Measurements from ENCODE around the gene YIPF3.
"Not testable (repeated sequence)": the region's sequence is repeated elsewhere in the genome, so short reads cannot be mapped to it uniquely, and the experiment has no call there.

YIPF3 gene

DNA sequence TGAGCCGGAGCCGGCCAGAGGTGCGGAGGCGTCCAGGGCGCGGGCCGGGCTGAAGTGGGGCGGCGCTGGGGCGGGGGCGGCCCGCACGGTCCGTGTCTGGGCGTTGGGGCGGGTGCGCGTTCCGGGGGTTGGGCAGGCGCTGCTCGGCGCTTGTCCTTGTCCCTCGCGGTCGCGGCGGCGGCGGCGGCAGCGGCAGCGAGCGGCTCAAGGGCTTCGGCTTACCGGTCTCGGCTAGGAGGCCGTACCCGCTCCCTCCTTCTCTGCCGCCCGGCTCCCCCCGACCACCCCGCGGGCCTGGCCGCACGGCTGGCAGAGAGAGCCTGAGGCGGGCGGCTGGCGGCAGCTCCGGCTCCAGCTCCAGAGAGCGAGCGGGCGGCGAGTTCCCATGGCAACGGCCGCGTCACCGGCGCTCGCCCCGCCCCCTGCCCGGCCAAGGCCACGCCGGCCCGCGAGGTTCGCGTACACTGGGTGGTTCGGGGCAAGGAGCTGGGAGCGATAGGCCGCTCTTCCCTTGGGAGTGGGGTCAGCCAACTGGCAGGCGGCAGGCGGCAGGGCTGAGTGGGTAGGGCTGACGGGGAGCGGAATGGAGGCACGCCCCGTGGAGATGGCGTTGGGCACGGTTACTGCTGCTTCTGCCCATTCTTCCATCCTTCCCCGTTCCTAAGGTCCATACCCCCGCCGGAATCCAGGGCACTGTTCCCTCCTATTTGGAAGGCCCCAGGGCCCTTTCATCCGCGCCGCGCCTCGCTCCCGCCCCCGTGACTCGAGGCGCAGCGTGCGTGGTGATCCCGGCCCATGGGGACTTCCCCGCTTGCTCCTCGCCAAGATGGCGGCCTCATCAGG lies 6.5 kb downstream of the YIPF3 start, which contains the start of gene LRRC73:
LRRC73 (minus strand) TSS at position 363 of the 843 bp plus-strand sequence. CDS start 561 bp downstream, outside the sequence.
- DNase-seq (ENCODE audit: low read depth in 2 of 2), result peak; percentile 18 to 75

DNA sequence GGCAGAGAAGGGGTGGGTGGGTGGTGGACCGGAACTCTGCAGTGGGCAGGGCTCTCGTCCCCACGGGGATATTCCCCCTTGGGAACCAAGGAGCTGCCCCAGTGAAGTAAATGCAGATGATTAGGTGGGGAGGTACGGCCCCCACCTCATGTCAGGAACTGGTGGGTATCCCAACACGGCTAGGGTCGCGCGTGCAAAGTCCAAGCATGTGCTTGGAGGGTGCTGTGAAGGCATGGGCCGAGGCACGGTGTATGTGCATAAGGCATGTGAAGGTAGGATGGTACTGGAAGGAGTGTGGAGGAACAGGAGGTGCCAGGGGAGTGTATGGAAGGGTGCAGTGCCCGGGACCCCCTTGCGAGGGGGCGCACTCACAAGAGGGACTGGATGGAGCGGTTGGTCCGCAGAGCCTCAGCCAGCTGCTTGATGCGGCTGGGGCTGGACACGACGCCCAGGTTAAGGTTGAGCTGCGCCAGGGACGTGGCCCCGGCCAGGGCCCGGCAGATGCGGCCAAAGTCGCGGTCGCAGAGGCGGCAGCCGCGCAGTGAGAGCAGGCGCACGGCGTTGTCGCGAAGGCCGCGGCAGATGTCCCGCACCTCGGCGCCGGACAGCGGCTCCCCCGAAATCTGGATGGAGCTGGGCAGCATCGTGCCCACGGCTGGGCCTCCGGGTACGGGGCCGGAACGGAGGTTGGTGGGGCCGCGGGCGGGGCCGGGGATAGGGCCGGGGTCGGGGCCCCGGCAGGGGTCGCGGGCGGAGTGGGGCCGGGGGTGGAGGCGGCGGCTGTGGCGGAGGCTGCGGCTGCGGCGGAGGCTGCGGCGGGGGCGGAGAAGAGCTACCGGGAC lies 7.4 kb downstream of the YIPF3 start:
- no peak for DNase-seq (ENCODE audit: low read depth in 2 of 2)

DNA sequence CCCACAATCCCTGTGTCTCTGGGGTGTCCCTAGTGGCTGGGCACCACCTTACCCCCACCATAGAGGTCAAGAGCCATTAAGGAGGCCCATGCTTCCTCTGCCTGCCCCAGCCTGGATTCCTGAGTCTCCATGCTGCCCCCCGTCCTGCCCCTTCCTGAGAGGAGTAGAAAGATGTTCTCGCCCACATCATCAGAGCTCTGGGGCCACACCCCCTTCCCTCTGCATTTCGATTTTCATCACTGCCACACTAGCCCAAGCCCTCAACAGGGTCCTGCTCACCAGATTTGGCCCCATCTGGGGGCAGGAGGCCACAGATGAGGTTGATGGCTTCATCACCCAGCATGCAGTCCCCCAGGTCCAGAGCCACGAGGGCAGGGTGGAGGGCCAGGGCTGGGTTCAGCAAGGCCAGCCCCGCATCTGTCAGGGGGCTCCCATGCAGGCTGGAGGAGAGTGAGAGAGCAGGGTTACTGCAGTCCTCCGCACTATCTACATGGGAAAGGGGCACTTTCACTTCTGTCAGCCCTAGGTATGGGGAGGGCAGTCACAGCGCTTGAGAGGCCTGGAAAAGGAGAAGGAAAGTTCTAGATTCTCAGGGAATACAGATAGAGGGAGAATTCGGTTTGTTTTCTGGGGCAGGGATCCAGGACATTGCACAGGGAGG lies 8.1 kb downstream of the YIPF3 start:
- DNase-seq (ENCODE audit: low read depth in 2 of 2), result no peak

DNA sequence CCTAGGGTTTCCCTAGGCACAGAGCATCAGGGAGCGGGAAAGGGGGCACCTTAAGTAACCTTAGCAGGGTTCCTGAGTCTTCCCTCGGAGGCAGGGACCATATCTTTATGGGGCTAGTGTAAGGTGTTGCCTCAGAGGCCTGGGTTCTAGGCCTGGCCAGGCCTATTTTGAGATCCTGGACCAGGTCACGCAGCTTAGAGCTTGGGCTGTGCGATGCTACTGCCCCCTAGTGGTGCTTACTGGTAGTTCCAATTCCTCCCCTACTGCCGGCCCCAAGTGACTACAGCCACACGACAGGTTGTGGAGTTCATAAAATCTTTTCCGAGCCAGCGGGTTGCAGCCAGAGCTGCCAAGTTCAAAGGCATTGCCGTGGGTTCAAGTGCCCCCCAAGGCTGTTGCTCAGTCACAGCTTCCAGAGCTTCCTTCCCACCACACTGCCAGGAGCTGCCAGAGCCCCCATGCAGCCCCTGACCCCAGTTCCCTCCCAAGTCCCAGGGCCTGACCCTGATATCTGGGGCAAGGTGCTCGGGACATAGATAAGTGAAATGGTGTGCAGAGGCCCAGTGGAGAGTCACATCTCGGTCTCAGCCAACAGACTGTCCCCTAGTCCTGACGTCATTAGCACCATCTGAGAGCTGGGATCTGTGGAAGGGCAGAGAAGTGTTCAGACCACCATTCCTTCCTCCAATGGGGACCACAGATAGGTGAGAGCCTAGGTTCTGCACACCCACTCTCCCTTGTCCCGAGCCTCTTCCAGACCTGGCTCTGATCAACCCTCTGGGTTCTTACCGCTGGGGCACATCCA lies 9.9 kb downstream of the YIPF3 start:
- DNase-seq (ENCODE audit: low read depth in 2 of 2), result peak; percentile 53 to 55

DNA sequence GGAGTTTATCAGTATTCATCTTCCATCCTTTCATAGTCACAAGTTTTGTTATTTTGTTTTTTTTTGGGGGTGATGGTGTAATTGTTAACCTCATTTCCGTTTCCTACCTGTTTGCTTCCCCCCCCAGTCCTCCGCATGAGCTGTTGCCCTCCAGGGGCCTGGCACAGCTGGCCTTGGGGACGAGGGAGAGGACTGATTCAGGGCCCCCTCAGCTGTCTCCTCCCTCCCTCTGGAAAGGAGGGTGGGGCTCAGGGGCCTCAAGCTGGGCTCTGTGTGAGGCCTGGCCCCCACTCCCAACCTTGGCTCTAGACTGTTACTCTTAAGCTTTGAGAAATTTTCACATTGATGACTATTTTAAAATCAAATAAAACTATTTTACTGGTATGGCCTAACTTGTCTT lies 10.6 kb downstream of the YIPF3 start:
- no peak for DNase-seq (ENCODE audit: low read depth in 2 of 2)

DNA sequence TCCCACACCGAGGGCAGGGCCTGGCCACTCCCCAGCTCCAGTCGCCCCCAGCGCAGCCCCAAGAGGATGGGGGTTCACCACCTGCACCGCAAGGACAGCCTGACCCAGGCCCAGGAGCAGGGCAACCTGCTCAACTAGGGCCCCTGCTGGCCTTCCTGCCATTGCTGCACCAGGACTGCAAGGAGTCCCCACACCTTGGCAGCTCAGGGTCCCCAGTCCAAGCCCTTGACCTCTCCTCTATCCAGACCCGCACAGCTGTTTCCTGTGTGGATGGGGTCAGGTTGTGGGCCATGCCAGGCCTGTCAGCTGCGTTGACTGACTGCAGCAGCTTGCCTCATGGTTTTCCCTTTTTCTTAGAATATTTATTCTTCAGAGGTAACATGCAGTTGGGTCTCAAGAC lies 11.0 kb downstream of the YIPF3 start:
- no peak for DNase-seq (ENCODE audit: low read depth in 2 of 2)

DNA sequence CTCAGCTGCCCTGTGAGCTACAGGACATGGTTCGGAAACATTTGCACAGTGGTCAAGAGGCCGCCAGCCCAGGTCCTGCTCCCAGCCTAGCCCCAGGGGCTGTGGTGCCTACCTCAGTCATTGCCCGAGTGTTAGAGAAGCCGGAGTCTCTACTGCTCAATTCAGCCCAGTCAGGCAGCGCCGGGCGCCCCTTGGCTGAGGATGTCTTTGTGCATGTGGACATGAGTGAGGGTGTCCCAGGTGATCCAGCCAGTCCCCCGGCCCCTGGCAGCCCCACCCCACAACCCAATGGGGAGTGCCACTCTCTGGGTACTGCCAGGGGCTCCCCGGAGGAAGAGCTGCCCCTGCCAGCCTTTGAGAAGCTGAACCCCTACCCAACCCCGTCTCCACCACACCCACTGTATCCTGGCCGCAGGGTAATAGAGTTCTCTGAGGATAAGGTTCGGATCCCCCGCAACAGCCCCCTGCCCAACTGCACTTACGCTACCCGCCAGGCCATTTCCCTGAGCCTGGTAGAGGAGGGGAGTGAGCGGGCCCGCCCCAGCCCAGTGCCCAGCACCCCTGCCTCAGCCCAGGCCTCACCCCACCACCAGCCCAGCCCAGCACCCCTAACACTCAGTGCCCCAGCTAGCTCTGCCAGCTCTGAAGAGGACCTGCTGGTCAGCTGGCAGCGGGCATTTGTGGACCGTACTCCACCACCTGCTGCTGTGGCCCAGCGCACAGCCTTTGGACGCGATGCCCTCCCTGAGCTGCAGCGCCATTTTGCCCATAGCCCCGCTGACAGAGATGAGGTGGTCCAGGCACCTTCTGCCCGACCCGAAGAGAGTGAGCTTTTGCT lies 11.8 kb downstream of the YIPF3 start:
- no peak for DNase-seq (ENCODE audit: low read depth in 2 of 2)

DNA sequence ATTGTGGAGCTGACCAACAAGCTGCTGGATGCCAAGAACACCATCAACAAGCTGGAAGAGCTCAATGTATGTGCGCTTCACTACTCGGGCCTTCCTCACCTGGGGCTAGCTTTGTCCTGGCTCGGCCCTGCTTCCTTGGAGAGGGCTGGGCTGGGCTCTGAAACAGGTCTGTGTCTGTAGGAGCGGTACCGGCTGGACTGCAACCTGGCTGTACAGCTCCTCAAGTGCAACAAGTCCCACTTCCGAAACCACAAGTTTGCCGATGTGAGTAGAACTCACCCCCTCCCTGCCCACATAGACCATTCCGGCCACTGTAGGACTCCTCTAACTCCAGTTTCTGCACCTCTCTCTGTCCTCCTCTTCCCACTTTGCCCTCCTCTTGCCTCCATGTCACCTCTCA lies 13.3 kb downstream of the YIPF3 start:
- DNase-seq (ENCODE audit: low read depth in 2 of 2), result no peak

DNA sequence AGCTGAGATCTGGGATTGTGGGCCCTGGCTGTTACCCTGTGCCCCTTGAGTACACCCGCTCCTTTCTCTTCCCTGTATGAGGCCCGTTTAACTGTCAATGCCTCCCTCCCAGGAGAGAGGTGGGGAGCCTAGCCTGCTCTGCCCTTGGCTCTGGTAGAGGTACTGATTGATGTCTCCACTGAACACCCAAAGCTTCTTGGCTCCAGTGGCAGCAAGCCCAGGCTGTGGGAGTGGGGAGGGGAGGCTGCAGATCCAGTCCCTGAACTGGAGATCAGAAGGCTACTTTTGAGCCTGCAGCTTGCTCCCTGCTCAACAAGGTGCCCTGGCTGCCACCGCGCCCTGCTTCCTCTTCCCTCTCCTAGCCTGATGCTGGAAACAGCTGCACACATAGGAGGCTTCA lies 14.1 kb downstream of the YIPF3 start:
- no peak for DNase-seq (ENCODE audit: low read depth in 2 of 2)

DNA sequence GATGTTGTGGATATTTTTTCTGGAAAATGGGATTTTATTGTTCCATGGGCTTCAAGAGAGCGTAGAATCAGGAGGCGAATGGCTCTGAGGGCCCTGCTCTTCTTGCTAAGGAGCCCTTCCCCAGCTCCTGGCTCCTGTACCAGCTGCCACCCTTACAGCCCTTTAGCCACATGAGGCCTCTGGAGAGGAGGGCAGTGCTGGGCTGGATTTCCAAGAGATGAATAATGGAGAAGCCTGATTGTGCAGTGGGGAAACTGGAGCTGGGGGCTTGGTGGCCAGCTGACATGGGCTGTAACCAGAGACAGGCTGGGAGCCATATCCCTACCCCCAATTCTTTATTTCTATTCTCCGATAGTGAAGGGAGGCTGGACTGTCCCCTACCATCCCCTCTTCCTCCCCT lies 15.8 kb downstream of the YIPF3 start:
- no peak for DNase-seq (ENCODE audit: low read depth in 2 of 2)

DNA sequence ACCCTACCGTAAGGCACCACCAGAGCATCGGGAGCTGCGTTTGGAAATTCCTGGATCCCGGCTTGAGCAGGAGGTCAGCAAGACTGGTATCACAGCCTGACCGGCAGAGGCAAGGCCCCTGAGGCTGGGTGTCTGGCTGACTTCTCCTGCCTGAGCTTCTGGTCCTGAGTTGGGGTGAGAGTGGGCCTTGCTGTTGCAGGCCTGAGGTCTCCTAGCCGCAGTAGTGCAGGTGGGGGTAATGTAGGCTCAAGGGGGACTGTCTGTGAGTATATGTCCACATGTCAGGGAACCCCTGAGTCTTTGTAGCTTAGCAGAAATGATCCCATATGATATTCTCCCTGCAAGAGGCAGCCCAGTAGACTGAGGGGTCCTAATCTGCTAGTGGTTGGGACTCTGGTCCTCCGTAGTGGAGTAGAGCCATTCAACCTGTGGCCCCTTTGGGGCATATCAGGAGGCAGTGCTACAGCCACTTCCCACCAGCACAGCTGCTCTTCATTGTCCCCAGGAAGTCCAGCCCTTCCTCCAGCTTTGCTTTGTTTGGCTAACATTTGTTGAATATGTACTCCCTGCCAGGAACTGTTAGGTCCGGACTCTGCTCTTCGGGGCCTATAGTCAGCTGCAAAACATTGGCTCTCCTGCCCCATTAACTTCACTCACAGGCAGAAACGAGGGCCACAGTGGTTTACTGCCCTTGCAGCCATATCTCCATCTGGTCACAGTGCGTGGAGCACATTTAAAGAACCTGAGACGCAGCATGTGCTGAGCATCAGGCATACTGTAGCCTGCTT lies 17.5 kb downstream of the YIPF3 start:
- DNase-seq (ENCODE audit: low read depth in 2 of 2), result no peak

DNA sequence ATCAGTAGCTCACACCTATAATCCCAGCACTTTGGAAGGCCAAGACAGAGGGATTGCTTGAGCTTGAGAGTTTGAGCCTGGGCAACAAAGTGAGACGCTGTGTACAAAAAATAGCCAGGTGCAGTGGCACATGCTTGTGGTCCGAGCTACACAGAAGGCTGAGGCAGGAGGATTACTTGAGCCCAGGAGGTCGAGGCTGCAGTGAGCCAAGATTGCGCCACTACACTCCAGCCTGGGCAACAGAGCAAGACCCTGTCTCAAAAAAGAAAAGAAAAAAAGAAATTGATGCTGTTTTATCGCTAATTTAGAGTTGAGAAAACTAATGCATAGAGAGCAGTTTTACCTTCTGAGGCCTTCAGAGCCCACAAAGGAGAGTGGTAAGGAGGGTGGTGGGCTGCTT lies 18.4 kb downstream of the YIPF3 start:
- DNase-seq (ENCODE audit: low read depth in 2 of 2), result not testable (repeated sequence)

DNA sequence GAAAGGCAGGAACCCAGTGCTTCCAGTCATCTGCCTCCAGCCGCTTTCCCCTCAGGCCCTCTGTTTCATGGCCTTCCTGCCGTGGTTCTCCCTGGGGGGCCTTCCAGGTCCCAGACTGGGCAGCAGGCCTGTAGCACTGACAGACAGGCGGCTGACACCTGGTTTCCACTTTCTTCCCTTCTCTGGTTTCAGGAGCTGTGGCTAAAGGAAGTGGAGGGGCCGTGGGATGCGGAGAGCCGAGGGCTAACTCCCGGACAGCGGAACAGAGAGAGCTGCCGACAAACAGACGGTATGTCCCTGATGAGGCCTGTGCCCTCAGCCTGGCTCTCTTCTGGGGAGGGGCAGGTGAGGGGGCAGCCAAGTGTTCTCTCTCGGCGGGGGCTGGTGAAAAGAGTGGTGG lies 19.0 kb downstream of the YIPF3 start:
- no peak for DNase-seq (ENCODE audit: low read depth in 2 of 2)

DNA sequence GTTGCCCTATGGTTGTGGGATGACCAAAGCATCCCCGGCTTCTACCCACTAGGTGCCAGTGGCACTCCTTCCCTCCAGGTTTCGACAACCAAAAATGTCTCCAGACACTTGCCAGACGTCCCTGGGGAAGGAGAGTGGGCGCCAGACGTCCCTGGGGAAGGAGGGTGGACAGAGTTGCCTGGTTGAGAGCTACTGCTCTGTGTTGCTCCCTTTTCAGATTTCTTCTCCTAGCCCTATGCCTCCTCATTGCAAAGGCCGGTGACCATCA lies 19.7 kb downstream of the YIPF3 start:
- no peak for DNase-seq (ENCODE audit: low read depth in 2 of 2)

DNA sequence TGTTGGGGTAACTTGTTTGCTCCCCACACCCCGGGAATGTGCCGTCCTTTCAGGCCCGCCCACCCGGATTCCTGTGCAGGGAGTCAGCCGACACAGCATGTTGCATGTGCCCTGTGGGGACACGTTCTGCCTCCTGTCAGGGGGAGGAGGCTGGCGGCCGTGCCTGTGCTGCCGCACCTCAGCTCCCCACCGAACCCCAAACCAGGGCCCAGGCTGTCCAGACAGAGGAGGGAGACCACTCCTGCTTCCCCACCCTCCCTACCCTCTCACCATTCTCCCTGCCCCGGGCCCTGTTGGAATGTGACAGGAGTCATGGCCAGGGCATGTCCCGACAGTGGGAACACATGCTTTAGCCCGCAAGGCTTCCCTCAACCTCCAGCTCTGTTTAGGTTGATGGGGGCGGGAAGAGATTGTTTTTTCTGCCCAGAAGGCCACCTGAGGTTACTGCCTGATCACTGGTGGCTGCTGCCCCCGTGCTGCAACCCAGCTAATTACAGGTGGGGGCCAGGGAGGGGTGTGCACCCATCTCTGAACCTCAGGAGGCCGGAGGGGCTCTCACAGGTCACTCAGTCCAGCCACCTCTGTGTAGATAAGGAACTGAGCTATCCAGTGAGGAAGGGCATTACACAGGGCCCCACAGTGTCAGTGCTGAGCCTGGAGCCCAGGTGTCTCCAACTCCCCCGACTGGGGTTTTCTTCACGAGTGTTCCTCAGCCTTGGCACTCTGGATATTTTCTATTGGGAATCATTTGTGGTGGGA lies 20.2 kb downstream of the YIPF3 start:
- no peak for DNase-seq (ENCODE audit: low read depth in 2 of 2)

DNA sequence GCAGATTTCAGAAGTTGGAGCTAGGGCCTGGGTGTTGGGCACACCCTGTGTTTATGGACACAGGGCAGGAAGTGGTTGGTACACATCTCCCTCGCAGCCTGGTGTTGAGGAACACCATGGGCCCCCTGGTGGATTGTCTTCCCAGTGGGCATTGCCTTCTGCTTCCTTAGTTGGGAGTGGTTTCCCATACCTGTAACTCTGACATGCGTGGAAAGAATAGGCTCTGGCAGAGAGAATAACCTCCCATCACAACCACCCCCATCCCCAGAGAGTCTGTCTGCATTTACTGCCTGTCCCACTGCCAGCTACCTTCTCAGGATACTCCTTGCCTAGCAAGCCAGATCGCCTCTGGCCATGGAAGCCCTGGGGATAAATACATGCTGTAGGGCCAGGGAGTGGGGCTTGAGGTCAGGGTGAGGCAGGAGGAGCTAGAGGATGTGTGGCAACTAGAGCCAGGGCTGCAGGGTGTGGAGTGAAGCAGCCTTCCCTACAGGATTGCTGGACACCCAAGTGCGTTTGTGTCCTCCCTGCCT lies 21.3 kb downstream of the YIPF3 start:
- DNase-seq (ENCODE audit: low read depth in 2 of 2), result no peak

DNA sequence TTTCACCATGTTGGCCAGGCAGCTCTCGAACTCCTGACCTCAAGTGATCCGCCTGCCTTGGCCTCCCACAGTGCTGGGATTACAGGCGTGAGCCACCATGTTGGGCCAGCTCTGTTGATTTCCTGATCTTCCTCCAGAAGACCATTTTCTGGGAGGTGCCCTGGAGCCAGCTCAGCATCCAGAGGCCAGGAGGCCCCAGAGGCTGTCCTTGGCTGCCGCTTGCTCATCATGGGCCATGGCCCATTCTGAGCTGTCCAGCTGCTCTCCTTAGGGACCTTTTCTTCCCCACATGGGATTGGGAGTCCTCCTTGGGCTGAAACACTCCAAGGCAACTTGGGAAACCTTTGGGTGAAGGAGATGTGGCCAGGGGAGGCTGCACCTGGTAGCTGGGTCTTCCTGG lies 22.0 kb downstream of the YIPF3 start:
- DNase-seq (ENCODE audit: low read depth in 2 of 2), result no peak

DNA sequence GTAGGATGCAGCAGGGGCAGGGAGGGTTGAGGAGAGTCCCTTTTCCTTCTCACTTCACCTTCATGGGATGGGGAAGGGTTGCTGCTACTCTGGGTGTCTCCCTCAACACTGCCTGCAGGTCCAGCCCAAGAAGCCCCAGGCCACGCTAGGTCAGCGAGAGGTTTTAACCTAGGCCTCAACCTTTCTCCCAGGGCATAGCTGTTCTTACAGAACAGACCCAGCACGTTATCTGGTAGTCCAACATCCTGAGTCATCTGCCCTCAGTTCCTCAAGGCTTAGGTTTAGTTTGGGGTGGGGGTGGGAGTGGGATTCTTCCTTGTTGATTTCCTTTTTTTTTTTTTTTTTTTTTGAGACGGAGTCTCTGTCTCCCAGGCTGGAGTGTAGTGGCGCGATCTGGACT lies 22.4 kb downstream of the YIPF3 start:
- DNase-seq (ENCODE audit: low read depth in 2 of 2), result no peak

DNA sequence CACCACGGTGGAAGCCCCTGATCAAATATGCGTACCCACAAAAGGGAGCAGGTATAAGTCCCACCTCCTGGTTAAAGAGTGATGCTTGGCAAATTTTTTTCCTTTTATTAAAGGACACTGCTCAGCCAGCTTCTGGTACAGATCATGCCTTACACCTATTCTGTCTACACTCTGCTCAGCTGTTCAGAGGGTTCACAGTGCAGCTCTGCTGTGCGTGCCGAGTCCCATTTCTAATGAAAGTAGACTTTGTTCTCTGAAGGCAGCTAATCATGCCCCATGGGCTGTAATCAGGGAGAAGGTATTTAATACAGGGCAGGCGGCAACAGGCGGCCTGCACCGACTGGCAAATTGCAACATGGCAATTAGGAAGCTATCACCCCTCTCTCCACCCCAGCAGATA lies 22.9 kb downstream of the YIPF3 start:
- no peak for DNase-seq (ENCODE audit: low read depth in 2 of 2)
